Glutamatergic neuron (in vitro differentiated cells): ENCODE results near the gene GRAMD2B. TPM values are rescaled to one million over a fixed set of nuclear protein-coding genes. Genes with fewer than 3 reads are reported as not detected.

Source experiments
- DNase-seq: peaks from one replicate; pipeline ENCODE4 v3.0.0; 2022
- H3K27ac Mint-ChIP-seq: one replicate; pipeline ENCODE4 v1.8.0; 2020; ENCODE audit warnings: mild to moderate bottlenecking, mixed read lengths, inconsistent platforms; ENCODE audit not compliant: unreplicated experiment
- H3K27me3 Mint-ChIP-seq: one replicate; pipeline ENCODE4 v1.8.0; 2020; ENCODE audit warnings: mild to moderate bottlenecking, moderate library complexity, mixed read lengths, inconsistent platforms; ENCODE audit not compliant: unreplicated experiment
- H3K36me3 Mint-ChIP-seq: one replicate; pipeline ENCODE4 v1.8.0; 2020; ENCODE audit warnings: mild to moderate bottlenecking, mixed read lengths, inconsistent platforms; ENCODE audit not compliant: unreplicated experiment
- H3K4me1 Mint-ChIP-seq: one replicate; pipeline ENCODE4 v1.8.0; 2020; ENCODE audit warnings: mild to moderate bottlenecking, low read depth, mixed read lengths, inconsistent platforms; ENCODE audit not compliant: unreplicated experiment
- H3K4me3 Mint-ChIP-seq: one replicate; pipeline ENCODE4 v1.8.0; 2020; ENCODE audit warnings: mild to moderate bottlenecking, mixed read lengths, inconsistent platforms; ENCODE audit not compliant: unreplicated experiment
- H3K9me3 Mint-ChIP-seq: one replicate; pipeline ENCODE4 v1.8.0; 2020; ENCODE audit warnings: mild to moderate bottlenecking, moderate library complexity, mixed read lengths, inconsistent platforms; ENCODE audit not compliant: unreplicated experiment
- CTCF ChIP-seq: fragments of 200-600 bp; sonication (generic); IDR thresholded peaks from one replicate; pipeline ENCODE4 v1.5.0; 2021; ENCODE audit not compliant: partially characterized antibody, unreplicated experiment
- total RNA-seq: library from RNA; stranded (reverse); fragmentation: NEBNext Ultra II Directional; extraction: Animal tissue kit (Norgen Biotek cat#: 25700); gene quantifications from one replicate; pipeline ENCODE4 v1.2.1, GENCODE V29; 2021; ENCODE audit not compliant: unreplicated experiment

The GRAMD2B gene
- total RNA-seq, 1 donor from 2014 or later = 0.69 TPM

- H3K4me1 Mint-ChIP-seq = peaks cover 2% of the 10 kb centered on the region
- H3K9me3 Mint-ChIP-seq = no peaks in the 10 kb centered on the region
- no peak for TF ChIP-seq CTCF
- no peaks in the 10 kb centered on the region for H3K36me3 Mint-ChIP-seq
- DNase-seq = no peak
- H3K27ac Mint-ChIP-seq = no peak overlapping the region
- no peak overlapping the region for H3K4me3 Mint-ChIP-seq
- H3K27me3 Mint-ChIP-seq = no peaks in the 10 kb centered on the region
Observed at GRCh38 chr5:126443374-126443851, 20.2 kb downstream of the GRAMD2B start.

GRCh38 chr5:126444137-126444536 is 20.9 kb downstream of the GRAMD2B start:
- DNase-seq = no peak
- H3K9me3 Mint-ChIP-seq = no peaks in the 10 kb centered on the region
- H3K36me3 Mint-ChIP-seq = no peaks in the 10 kb centered on the region
- H3K27me3 Mint-ChIP-seq = no peaks in the 10 kb centered on the region
- no peak overlapping the region for H3K27ac Mint-ChIP-seq
- H3K4me3 Mint-ChIP-seq = no peak overlapping the region
- TF ChIP-seq CTCF = no peak
- peaks cover 2% of the 10 kb centered on the region for H3K4me1 Mint-ChIP-seq

- no peak for TF ChIP-seq CTCF
- no peak for DNase-seq
- Mint-ChIP-seq H3K9me3 (no peaks in the 10 kb centered on the region), H3K4me1 (peaks cover 2% of the 10 kb centered on the region), H3K27ac (no peak overlapping the region), H3K4me3 (no peak overlapping the region), H3K36me3 (no peaks in the 10 kb centered on the region), H3K27me3 (no peaks in the 10 kb centered on the region)
Observed at GRCh38 chr5:126445502-126446174, 22.4 kb downstream of the GRAMD2B start.

GRCh38 chr5:126446498-126447224 is 23.5 kb downstream of the GRAMD2B start:
- H3K36me3 Mint-ChIP-seq = no peaks in the 10 kb centered on the region
- DNase-seq = no peak
- peaks cover 2% of the 10 kb centered on the region for H3K4me1 Mint-ChIP-seq
- no peaks in the 10 kb centered on the region for H3K27me3 Mint-ChIP-seq
- no peaks in the 10 kb centered on the region for H3K9me3 Mint-ChIP-seq
- TF ChIP-seq CTCF = no peak
- H3K4me3 Mint-ChIP-seq = no peak overlapping the region
- H3K27ac Mint-ChIP-seq = no peak overlapping the region

GRCh38 chr5:126448720-126449119 is 25.5 kb downstream of the GRAMD2B start:
- H3K36me3 Mint-ChIP-seq = no peaks in the 10 kb centered on the region
- peaks cover 2% of the 10 kb centered on the region for H3K4me1 Mint-ChIP-seq
- H3K27ac Mint-ChIP-seq = no peak overlapping the region
- H3K4me3 Mint-ChIP-seq = no peak overlapping the region
- TF ChIP-seq CTCF = no peak
- DNase-seq = no peak
- no peaks in the 10 kb centered on the region for H3K9me3 Mint-ChIP-seq
- no peaks in the 10 kb centered on the region for H3K27me3 Mint-ChIP-seq
